A673 (cell line): ENCODE data around the gene NARF. TPM values are rescaled to one million over a fixed set of nuclear protein-coding genes. Genes with fewer than 3 reads are reported as not detected.

ENCODE experiments used
- BruUV-seq: library from RNA; stranded (reverse); fragments of 400-500 nt; replicated peaks from 2 replicates; lab custom pipeline; 2021; lab: Mats Ljungman, UMichigan
- CTCF ChIA-PET: fragments of 300-600 bp; sonication (Branson Sonifier 250); formaldehyde crosslinking; loops from one replicate; lab custom pipeline; 2022; ENCODE audit warnings: antibody characterized with exemption; lab: Charles Lee
- POLR2A ChIA-PET: fragments of 300-600 bp; sonication (Branson Sonifier 250); formaldehyde crosslinking; loops from one replicate; lab custom pipeline; 2022; ENCODE audit warnings: antibody characterized with exemption; ENCODE audit not compliant: low non-redundant PET; lab: Charles Lee
- DNase-seq: peaks from one replicate; pipeline ENCODE4 v3.0.0-alpha.2; 2015; ENCODE audit warnings: low spot score
- H3K27ac ChIP-seq: fragments of 200-600 bp; sonication (generic); 2 replicates; pipeline ENCODE4 v1.5.1; 2016; ENCODE audit warnings: mixed run types, low read depth, mild to moderate bottlenecking, mixed read lengths, antibody characterized with exemption, low read length; ENCODE audit not compliant: poor library complexity, severe bottlenecking
- H3K27me3 ChIP-seq: fragments of 200-600 bp; sonication (generic); replicated peaks from 2 replicates; pipeline ENCODE4 v1.6.1; 2017; ENCODE audit warnings: mixed run types, low read depth, mild to moderate bottlenecking, mixed read lengths, antibody characterized with exemption, low read length; ENCODE audit not compliant: insufficient read depth, poor library complexity
- H3K36me3 ChIP-seq: fragments of 200-600 bp; sonication (generic); 2 replicates; pipeline ENCODE4 v1.6.1; 2016; ENCODE audit warnings: mixed run types, mild to moderate bottlenecking, mixed read lengths, antibody characterized with exemption, low read length; ENCODE audit not compliant: insufficient read depth, poor library complexity, severe bottlenecking
- H3K4me1 ChIP-seq: fragments of 200-600 bp; sonication (generic); 2 replicates; pipeline ENCODE4 v1.6.1; 2017; ENCODE audit warnings: mixed run types, mild to moderate bottlenecking, mixed read lengths, antibody characterized with exemption, low read length; ENCODE audit not compliant: insufficient read depth, poor library complexity, severe bottlenecking
- H3K4me3 ChIP-seq: fragments of 200-600 bp; sonication (generic); 2 replicates; pipeline ENCODE4 v1.5.1; 2016; ENCODE audit warnings: low read depth, mixed run types, mild to moderate bottlenecking, mixed read lengths, low read length; ENCODE audit not compliant: poor library complexity, severe bottlenecking
- H3K9me3 ChIP-seq: fragments of 200-600 bp; sonication (generic); 2 replicates; pipeline ENCODE4 v1.6.1; 2016; ENCODE audit warnings: mixed run types, low read depth, mild to moderate bottlenecking, mixed read lengths, antibody characterized with exemption, low read length; ENCODE audit not compliant: poor library complexity, severe bottlenecking
- EZH2 ChIP-seq: fragments of 200-600 bp; sonication (generic); IDR thresholded peaks from 2 replicates; pipeline ENCODE4 v1.6.1; 2017; ENCODE audit warnings: borderline replicate concordance, low read depth, mild to moderate bottlenecking, mixed read lengths, antibody characterized with exemption, low read length; ENCODE audit not compliant: poor library complexity, severe bottlenecking
- intact Hi-C: fragments of 100-400 bp; cut with micrococcal nuclease; formaldehyde crosslinking; loops from one replicate; pipeline ENCODE4 v1.10.0; 2022; ENCODE audit not compliant: unreplicated experiment
- total RNA-seq: library from RNA; stranded (reverse); gene quantifications from 2 replicates; pipeline ENCODE4 v1.2.3, GENCODE V29; 2021
- TF ChIP-seq, protein P1 (sequence below): fragments of 300-800, 200-600 bp; sonication (generic); conservative IDR thresholded peaks from 2 replicates; pipeline ENCODE4 v1.5.1; 2017; ENCODE audit warnings: low read depth, mild to moderate bottlenecking, antibody characterized with exemption, low read length, moderate library complexity, mixed read lengths

NARF gene
- total RNA-seq, 1 experiment from 2014 or later, result 74.1 TPM

DNA sequence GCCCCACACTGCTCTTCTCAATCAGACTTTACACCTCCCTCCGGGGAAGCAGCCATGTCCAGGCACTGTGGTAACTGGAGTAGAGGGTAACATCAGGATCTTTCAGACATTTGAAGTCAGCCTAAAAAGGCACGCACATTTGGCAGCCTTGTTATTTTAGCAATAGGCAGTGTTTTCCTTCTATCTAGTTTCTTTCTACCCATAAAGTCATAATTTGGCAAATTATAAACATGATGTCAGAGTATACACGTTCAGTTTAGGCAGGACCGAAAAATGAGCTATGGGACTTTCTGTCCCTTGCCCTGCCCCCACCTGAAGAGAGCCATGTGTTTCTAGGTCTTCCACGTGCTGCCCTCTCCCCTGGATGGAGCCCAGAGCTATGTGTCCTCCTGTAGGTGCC, 21.1 kb downstream of the NARF start:
- BruUV-seq, result no TSS peak
- Histone ChIP-seq H3K36me3 (peaks cover 47% of the 10 kb centered on the region), H3K4me3 (no peak overlapping the region), H3K27me3 (no peaks in the 10 kb centered on the region), H3K27ac (no peak overlapping the region), H3K4me1 (no peaks in the 10 kb centered on the region), H3K9me3 (no peaks in the 10 kb centered on the region)
- TF ChIP-seq, protein P1, sequence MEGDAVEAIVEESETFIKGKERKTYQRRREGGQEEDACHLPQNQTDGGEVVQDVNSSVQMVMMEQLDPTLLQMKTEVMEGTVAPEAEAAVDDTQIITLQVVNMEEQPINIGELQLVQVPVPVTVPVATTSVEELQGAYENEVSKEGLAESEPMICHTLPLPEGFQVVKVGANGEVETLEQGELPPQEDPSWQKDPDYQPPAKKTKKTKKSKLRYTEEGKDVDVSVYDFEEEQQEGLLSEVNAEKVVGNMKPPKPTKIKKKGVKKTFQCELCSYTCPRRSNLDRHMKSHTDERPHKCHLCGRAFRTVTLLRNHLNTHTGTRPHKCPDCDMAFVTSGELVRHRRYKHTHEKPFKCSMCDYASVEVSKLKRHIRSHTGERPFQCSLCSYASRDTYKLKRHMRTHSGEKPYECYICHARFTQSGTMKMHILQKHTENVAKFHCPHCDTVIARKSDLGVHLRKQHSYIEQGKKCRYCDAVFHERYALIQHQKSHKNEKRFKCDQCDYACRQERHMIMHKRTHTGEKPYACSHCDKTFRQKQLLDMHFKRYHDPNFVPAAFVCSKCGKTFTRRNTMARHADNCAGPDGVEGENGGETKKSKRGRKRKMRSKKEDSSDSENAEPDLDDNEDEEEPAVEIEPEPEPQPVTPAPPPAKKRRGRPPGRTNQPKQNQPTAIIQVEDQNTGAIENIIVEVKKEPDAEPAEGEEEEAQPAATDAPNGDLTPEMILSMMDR, result no peak
- TF ChIP-seq EZH2, result no peak
- CTCF ChIA-PET, result no interaction called here
- POLR2A ChIA-PET, result no interaction called here
- no peak for DNase-seq
- intact Hi-C loops, result no loop called here

DNA sequence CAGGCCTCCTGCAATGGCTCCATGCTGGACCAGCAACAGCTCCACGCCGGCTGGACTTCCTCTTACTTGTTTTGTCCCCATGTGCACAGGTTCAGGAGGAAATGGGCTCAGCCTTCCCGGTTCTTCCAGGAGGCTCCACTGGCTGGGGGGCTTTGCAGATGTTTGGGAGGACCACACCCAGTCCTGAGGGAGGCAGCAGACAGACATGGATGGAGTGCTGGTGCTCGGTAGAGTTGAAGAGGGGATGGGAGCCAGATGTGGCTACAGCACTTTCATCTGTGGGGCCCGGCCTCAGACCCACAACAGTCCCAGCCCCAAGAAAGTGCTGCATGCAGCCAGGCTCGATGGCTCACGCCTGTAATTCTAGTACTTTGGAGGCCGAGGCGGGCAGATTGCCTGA, 21.8 kb downstream of the NARF start:
- no peak overlapping the region for H3K4me3 ChIP-seq
- no peak for DNase-seq
- H3K4me1 ChIP-seq, result no peaks in the 10 kb centered on the region
- POLR2A ChIA-PET, result no interaction called here
- TF ChIP-seq, protein P1, result no peak
- no peak for TF ChIP-seq EZH2
- peaks cover 47% of the 10 kb centered on the region for H3K36me3 ChIP-seq
- no peaks in the 10 kb centered on the region for H3K9me3 ChIP-seq
- CTCF ChIA-PET, result no interaction called here
- intact Hi-C loops, result no loop called here
- no peaks in the 10 kb centered on the region for H3K27me3 ChIP-seq
- no TSS peak for BruUV-seq
- no peak overlapping the region for H3K27ac ChIP-seq

GRCh38 chr17:82483204-82483660, 24.7 kb downstream of the NARF start:
- POLR2A ChIA-PET, result no interaction called here
- CTCF ChIA-PET, result no interaction called here
- intact Hi-C loops, result no loop called here
- H3K4me3 ChIP-seq, result no peak overlapping the region
- no peak for TF ChIP-seq EZH2
- TF ChIP-seq, protein P1, result no peak
- no peaks in the 10 kb centered on the region for H3K4me1 ChIP-seq
- H3K27me3 ChIP-seq, result no peaks in the 10 kb centered on the region
- no peak overlapping the region for H3K27ac ChIP-seq
- H3K9me3 ChIP-seq, result no peaks in the 10 kb centered on the region
- H3K36me3 ChIP-seq, result peaks cover 58% of the 10 kb centered on the region
- DNase-seq, result no peak
- BruUV-seq, result no TSS peak
